Neural cell (in vitro differentiated cells): ENCODE data around the gene HEG1. TPM values are rescaled to one million over a fixed set of nuclear protein-coding genes. Genes with fewer than 3 reads are reported as not detected.

Experiments used
- H2AFZ ChIP-seq: fragments of 200-600, 300-800 bp; sonication (generic), shearing (Covaris generic); 2 replicates; pipeline ENCODE4 v1.6.0; 2014; ENCODE audit warnings: low read depth, mild to moderate bottlenecking, antibody characterized with exemption, low read length, moderate library complexity
- H3F3A ChIP-seq: fragments of 200-600 bp; shearing (Covaris generic); 2 replicates; pipeline ENCODE4 v1.6.1; 2016; ENCODE audit warnings: mild to moderate bottlenecking, moderate library complexity, mixed read lengths, antibody characterized with exemption, low read length; ENCODE audit not compliant: insufficient read depth, poor library complexity, severe bottlenecking
- H3K27ac ChIP-seq: fragments of 200-600, 300-800 bp; sonication (generic), shearing (Covaris generic); 2 replicates; pipeline ENCODE4 v1.5.1; 2014; ENCODE audit warnings: mild to moderate bottlenecking, low read length, moderate library complexity
- H3K27me3 ChIP-seq: fragments of 300-800, 200-600 bp; sonication (generic), shearing (Covaris generic); 2 replicates; pipeline ENCODE4 v1.6.0; 2014; ENCODE audit warnings: mild to moderate bottlenecking, low read depth, low read length, moderate library complexity; ENCODE audit not compliant: insufficient read depth
- H3K36me3 ChIP-seq: fragments of 300-800, 200-600 bp; sonication (generic), shearing (Covaris generic); 2 replicates; pipeline ENCODE4 v1.5.1; 2014; ENCODE audit warnings: mild to moderate bottlenecking, antibody characterized with exemption, low read length, moderate library complexity; ENCODE audit not compliant: insufficient read depth
- H3K4me2 ChIP-seq: fragments of 300-800, 200-600 bp; sonication (generic), shearing (Covaris generic); 2 replicates; pipeline ENCODE4 v1.6.0; 2014; ENCODE audit warnings: mild to moderate bottlenecking, low read length
- H3K4me3 ChIP-seq: fragments of 300-800, 200-600 bp; sonication (generic), shearing (Covaris generic); 2 replicates; pipeline ENCODE4 v1.5.1; 2014; ENCODE audit warnings: mild to moderate bottlenecking, low read length, moderate library complexity
- H3K79me2 ChIP-seq: fragments of 200-600 bp; shearing (Covaris generic); replicated peaks from 2 replicates; pipeline ENCODE4 v1.6.0; 2014; ENCODE audit warnings: mild to moderate bottlenecking, low read length, moderate library complexity; ENCODE audit not compliant: insufficient read depth
- H3K9ac ChIP-seq: fragments of 300-800, 200-600 bp; sonication (generic), shearing (Covaris generic); 2 replicates; pipeline ENCODE4 v1.6.1; 2016; ENCODE audit warnings: mild to moderate bottlenecking, low read length, mixed read lengths
- H3K9me2 ChIP-seq: fragments of 200-600 bp; shearing (Covaris generic); 2 replicates; pipeline ENCODE4 v1.6.1; 2016; ENCODE audit warnings: mild to moderate bottlenecking, low read length, mixed read lengths; ENCODE audit not compliant: insufficient read depth
- H3K9me3 ChIP-seq: fragments of 200-600, 300-800 bp; sonication (generic), shearing (Covaris generic); 2 replicates; pipeline ENCODE4 v1.6.1; 2016; ENCODE audit warnings: mild to moderate bottlenecking, mixed run types, low read length, moderate library complexity, mixed read lengths
- H4K20me1 ChIP-seq: fragments of 200-600 bp; shearing (Covaris generic); 2 replicates; pipeline ENCODE4 v1.6.1; 2016; ENCODE audit warnings: mild to moderate bottlenecking, mixed run types; ENCODE audit not compliant: insufficient read depth
- EP300 ChIP-seq: fragments of 450-650 bp; conservative IDR thresholded peaks from 2 replicates; pipeline ENCODE4 v1.6.1; 2014; ENCODE audit warnings: antibody characterized with exemption, mild to moderate bottlenecking, moderate library complexity; ENCODE audit not compliant: poor library complexity, severe bottlenecking
- EZH2 ChIP-seq: fragments of 200-600, 300-800 bp; shearing (Covaris generic), sonication (generic); IDR thresholded peaks from 2 replicates; pipeline ENCODE4 v1.6.1; 2014; ENCODE audit warnings: antibody characterized with exemption, low read length, borderline replicate concordance, mild to moderate bottlenecking; ENCODE audit not compliant: insufficient read depth, poor library complexity, severe bottlenecking
- MXI1 ChIP-seq: fragments of 450-650 bp; conservative IDR thresholded peaks from 2 replicates; pipeline ENCODE4 v1.6.1; 2014; ENCODE audit warnings: antibody characterized with exemption, mild to moderate bottlenecking; ENCODE audit not compliant: poor library complexity, severe bottlenecking
- POLR2AphosphoS5 ChIP-seq: IDR thresholded peaks from 2 replicates; pipeline ENCODE4 v1.6.1; 2012
- RAD21 ChIP-seq: fragments of 450-650 bp; conservative IDR thresholded peaks from 2 replicates; pipeline ENCODE4 v1.6.1; 2014; ENCODE audit warnings: antibody characterized with exemption, mild to moderate bottlenecking, moderate library complexity
- SMC3 ChIP-seq: fragments of 450-650 bp; conservative IDR thresholded peaks from 2 replicates; pipeline ENCODE4 v1.6.1; 2014; ENCODE audit warnings: antibody characterized with exemption, mild to moderate bottlenecking, moderate library complexity; ENCODE audit not compliant: poor library complexity
- TAF1 ChIP-seq: IDR thresholded peaks from 2 replicates; pipeline ENCODE4 v1.6.1; 2012; ENCODE audit warnings: low read depth
- polyA minus RNA-seq: library from RNA; depleted of rRNA, polyadenylated mRNA; stranded (reverse); fragments of >200 nt; gene quantifications from 2 replicates; pipeline ENCODE4 v1.2.3, GENCODE V29; 2014
- polyA plus RNA-seq: library from polyadenylated mRNA; depleted of rRNA; stranded (reverse); fragments of >200 nt; gene quantifications from 2 replicates; pipeline ENCODE4 v1.2.3, GENCODE V29; 2014
- TF ChIP-seq, protein P1 (sequence below): IDR thresholded peaks from 2 replicates; pipeline ENCODE4 v1.6.1; 2012; ENCODE audit warnings: borderline replicate concordance
- TF ChIP-seq, protein P2 (sequence below): fragments of 450-650 bp; IDR thresholded peaks from 2 replicates; pipeline ENCODE4 v1.5.1; 2014; ENCODE audit warnings: antibody characterized with exemption, mild to moderate bottlenecking, moderate library complexity; ENCODE audit not compliant: poor library complexity, severe bottlenecking

The HEG1 gene, protein sequence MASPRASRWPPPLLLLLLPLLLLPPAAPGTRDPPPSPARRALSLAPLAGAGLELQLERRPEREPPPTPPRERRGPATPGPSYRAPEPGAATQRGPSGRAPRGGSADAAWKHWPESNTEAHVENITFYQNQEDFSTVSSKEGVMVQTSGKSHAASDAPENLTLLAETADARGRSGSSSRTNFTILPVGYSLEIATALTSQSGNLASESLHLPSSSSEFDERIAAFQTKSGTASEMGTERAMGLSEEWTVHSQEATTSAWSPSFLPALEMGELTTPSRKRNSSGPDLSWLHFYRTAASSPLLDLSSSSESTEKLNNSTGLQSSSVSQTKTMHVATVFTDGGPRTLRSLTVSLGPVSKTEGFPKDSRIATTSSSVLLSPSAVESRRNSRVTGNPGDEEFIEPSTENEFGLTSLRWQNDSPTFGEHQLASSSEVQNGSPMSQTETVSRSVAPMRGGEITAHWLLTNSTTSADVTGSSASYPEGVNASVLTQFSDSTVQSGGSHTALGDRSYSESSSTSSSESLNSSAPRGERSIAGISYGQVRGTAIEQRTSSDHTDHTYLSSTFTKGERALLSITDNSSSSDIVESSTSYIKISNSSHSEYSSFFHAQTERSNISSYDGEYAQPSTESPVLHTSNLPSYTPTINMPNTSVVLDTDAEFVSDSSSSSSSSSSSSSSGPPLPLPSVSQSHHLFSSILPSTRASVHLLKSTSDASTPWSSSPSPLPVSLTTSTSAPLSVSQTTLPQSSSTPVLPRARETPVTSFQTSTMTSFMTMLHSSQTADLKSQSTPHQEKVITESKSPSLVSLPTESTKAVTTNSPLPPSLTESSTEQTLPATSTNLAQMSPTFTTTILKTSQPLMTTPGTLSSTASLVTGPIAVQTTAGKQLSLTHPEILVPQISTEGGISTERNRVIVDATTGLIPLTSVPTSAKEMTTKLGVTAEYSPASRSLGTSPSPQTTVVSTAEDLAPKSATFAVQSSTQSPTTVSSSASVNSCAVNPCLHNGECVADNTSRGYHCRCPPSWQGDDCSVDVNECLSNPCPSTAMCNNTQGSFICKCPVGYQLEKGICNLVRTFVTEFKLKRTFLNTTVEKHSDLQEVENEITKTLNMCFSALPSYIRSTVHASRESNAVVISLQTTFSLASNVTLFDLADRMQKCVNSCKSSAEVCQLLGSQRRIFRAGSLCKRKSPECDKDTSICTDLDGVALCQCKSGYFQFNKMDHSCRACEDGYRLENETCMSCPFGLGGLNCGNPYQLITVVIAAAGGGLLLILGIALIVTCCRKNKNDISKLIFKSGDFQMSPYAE (N-terminal part only)
- polyA plus RNA-seq (0.14 and 0.48 TPM in 2 replicates), polyA minus RNA-seq (0.73 and 0.81 TPM in 2 replicates)

DNA sequence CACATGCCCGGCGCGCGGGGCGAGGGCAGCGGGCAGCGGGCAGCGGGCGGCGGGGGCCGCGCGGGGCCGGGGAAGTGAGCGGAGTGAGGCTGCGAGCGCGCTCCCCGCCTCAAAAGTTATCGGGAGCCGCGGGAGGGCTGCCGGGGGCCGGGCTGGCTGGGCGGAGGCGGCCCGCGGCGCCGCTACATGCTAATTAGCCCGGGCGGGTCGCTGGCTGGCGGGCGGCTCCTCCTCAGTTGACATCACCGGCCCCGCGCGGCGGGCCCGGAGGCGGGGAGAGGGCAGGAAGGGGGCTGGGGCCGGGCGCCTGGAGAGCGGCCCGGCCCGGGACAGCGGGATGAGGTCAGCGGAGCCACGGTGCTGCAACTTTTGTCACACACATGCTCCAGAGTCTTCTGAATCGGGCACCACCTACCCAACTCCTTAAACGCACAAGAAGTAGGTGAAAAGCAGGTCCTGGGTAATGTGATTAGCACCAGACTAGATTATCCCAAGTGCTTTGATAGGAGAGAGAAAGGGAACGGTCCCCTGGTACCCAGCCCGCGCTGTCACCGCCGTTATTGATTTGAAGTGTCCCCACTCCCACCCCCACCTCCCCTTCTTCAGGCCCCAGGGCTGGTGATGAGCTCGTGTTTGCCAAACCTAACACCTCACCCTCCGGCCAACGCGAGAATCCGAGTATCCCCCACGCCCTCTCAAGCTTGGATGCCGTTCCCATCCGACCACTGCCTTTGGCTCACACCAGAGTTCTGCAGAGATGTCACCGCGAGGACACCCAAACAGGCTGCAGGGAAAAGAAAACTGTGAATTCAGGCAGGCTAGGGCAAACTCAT, at the start of gene HEG1:
Gene HEG1, minus strand, starts transcription at position 85 of the 833 bp plus-strand sequence. CDS start 107 bp downstream, outside the sequence.
- H3K9ac ChIP-seq: peak within 1 kb of the TSS; percentile 28
- no peaks in the 10 kb centered on the region for H3K9me3 ChIP-seq
- H3K36me3 ChIP-seq: no peaks in the 10 kb centered on the region
- no peak within 1 kb of the TSS for H2AFZ ChIP-seq
- H3K79me2 ChIP-seq: no peaks in the 10 kb centered on the region
- H3K4me3 ChIP-seq: peak within 1 kb of the TSS; percentile 63
- no peak within 1 kb of the TSS for H3K27ac ChIP-seq
- no peaks in the 10 kb centered on the region for H3K9me2 ChIP-seq
- TF ChIP-seq TAF1 (no peak), MXI1 (no peak), EZH2 (no peak), RAD21 (no peak), SMC3 (no peak), POLR2AphosphoS5 (no peak), EP300 (no peak)
- TF ChIP-seq, protein P1, sequence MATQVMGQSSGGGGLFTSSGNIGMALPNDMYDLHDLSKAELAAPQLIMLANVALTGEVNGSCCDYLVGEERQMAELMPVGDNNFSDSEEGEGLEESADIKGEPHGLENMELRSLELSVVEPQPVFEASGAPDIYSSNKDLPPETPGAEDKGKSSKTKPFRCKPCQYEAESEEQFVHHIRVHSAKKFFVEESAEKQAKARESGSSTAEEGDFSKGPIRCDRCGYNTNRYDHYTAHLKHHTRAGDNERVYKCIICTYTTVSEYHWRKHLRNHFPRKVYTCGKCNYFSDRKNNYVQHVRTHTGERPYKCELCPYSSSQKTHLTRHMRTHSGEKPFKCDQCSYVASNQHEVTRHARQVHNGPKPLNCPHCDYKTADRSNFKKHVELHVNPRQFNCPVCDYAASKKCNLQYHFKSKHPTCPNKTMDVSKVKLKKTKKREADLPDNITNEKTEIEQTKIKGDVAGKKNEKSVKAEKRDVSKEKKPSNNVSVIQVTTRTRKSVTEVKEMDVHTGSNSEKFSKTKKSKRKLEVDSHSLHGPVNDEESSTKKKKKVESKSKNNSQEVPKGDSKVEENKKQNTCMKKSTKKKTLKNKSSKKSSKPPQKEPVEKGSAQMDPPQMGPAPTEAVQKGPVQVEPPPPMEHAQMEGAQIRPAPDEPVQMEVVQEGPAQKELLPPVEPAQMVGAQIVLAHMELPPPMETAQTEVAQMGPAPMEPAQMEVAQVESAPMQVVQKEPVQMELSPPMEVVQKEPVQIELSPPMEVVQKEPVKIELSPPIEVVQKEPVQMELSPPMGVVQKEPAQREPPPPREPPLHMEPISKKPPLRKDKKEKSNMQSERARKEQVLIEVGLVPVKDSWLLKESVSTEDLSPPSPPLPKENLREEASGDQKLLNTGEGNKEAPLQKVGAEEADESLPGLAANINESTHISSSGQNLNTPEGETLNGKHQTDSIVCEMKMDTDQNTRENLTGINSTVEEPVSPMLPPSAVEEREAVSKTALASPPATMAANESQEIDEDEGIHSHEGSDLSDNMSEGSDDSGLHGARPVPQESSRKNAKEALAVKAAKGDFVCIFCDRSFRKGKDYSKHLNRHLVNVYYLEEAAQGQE: no peak
- TF ChIP-seq, protein P2, sequence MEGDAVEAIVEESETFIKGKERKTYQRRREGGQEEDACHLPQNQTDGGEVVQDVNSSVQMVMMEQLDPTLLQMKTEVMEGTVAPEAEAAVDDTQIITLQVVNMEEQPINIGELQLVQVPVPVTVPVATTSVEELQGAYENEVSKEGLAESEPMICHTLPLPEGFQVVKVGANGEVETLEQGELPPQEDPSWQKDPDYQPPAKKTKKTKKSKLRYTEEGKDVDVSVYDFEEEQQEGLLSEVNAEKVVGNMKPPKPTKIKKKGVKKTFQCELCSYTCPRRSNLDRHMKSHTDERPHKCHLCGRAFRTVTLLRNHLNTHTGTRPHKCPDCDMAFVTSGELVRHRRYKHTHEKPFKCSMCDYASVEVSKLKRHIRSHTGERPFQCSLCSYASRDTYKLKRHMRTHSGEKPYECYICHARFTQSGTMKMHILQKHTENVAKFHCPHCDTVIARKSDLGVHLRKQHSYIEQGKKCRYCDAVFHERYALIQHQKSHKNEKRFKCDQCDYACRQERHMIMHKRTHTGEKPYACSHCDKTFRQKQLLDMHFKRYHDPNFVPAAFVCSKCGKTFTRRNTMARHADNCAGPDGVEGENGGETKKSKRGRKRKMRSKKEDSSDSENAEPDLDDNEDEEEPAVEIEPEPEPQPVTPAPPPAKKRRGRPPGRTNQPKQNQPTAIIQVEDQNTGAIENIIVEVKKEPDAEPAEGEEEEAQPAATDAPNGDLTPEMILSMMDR: no peak
- H4K20me1 ChIP-seq: no peaks in the 10 kb centered on the region
- H3K27me3 ChIP-seq: peaks cover 32% of the 10 kb centered on the region
- peaks cover 4% of the 10 kb centered on the region for H3F3A ChIP-seq
- peak within 1 kb of the TSS; percentile 68 for H3K4me2 ChIP-seq
